ENCODE measurements around the gene TMEM185B. TPM values are rescaled to one million over a fixed set of nuclear protein-coding genes. Genes with fewer than 3 reads are reported as not detected.
A peak's percentile ranks its signal among the peaks of the same experiment; 100 is the strongest.

Gene TMEM185B
- polyA plus RNA-seq, 1 of the 3 experiments (the other 2 are of a cell fraction), result 36.0 TPM

DNA sequence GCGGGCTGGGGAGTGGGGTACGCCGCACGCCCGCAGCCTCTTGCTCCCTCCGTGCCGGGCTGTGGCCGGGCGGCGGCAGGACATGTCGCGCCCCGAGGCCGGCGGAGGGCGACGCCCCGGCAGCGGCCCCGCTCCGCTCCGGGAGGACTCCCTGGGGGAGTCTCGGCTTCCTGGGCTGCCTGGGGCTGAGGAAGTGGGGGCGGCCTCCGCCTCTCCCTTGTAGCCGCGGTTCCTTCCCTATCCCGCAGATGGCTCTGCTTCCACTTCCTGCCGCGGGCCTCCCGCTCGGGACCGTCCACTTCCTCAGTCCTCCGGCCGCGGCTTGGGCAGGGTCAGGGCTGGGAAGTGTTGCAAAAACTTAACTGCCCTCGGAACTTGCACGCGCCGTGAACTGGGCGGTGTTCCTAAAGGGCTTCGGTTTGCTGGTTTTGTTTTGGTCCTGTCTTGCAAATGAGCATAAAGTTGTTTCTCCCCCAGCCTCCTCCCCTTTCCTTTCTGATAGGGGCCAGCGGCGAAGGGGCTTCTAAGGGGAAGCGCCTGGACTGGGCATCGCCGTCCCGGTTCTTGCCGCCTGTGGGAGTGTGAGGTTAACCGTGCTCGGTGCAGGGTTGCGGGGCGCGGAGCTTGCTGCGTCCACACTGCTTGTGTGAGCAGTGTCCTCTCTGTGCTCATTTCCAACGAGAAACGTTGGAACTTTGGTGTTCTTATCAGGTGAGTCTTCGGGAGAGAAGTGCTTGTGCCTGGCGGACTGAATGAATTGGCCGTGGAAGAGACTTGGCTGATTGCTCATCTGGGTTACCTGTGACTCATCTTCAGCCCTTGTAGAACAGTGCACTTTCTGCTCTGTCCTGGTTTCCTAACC, 30.1 kb upstream of the TMEM185B start:
- Histone ChIP-seq H3K79me2 (ENCODE audit: insufficient read depth) (peaks cover 53% of the 10 kb centered on the region), H3K4me1 (ENCODE audit: control insufficient read depth in 1 of 2, insufficient read depth in 2 of 2, low read depth in 1 of 2, low read length in 1 of 2) (peaks cover 14 to 17% of the 10 kb centered on the region in 2 experiments; a peak in 3 of 4 replicates), H3K4me2 (peak overlapping the region; percentile 84), H2AFZ (ENCODE audit: low read depth) (peak overlapping the region; percentile 53; the same call in 1 of the 2 replicates), H3K9ac (peak overlapping the region; percentile 85), H3K27ac (ENCODE audit: low read depth in 2 of 2, low read length in 1 of 2) (peak overlapping the region; percentile 58 to 85), H3K27me3 (ENCODE audit: insufficient read depth) (no peaks in the 10 kb centered on the region), H3K9me2 (no peaks in the 10 kb centered on the region), H3K36me3 (replicated peaks in 1 of 2; ENCODE audit: control insufficient read depth in 1 of 2, insufficient read depth in 2 of 2, low read length in 1 of 2) (no peaks in the 10 kb centered on the region), H3F3A (replicated peaks; ENCODE audit: insufficient read depth) (no peaks in the 10 kb centered on the region), H3K4me3 (ENCODE audit: low read depth in 2 of 2, low read length in 1 of 2) (peak overlapping the region; percentile 71 to 95), H4K20me1 (ENCODE audit: insufficient read depth) (peaks cover 42% of the 10 kb centered on the region), H3K9me3 (no peaks in the 10 kb centered on the region)
- ChIA-PET POLR2A (no interaction called here), CTCF (interaction anchor here (0.9 to 2.3 kb wide), 4 partner anchors 28 to 84 kb away, joined by 3 to 11 read pairs (median 3); no protein-coding TSS in a partner anchor)
- WGBS (ENCODE audit: low lambda C conversion rate), result 3% methylated on average over 33 of the region's 60 CpGs
- DNase-seq, result peak; percentile 88
- TF ChIP-seq, protein P1, sequence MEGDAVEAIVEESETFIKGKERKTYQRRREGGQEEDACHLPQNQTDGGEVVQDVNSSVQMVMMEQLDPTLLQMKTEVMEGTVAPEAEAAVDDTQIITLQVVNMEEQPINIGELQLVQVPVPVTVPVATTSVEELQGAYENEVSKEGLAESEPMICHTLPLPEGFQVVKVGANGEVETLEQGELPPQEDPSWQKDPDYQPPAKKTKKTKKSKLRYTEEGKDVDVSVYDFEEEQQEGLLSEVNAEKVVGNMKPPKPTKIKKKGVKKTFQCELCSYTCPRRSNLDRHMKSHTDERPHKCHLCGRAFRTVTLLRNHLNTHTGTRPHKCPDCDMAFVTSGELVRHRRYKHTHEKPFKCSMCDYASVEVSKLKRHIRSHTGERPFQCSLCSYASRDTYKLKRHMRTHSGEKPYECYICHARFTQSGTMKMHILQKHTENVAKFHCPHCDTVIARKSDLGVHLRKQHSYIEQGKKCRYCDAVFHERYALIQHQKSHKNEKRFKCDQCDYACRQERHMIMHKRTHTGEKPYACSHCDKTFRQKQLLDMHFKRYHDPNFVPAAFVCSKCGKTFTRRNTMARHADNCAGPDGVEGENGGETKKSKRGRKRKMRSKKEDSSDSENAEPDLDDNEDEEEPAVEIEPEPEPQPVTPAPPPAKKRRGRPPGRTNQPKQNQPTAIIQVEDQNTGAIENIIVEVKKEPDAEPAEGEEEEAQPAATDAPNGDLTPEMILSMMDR (IDR thresholded peaks at IDR 0.05), result peak; percentile 48
- TF ChIP-seq, protein P2, sequence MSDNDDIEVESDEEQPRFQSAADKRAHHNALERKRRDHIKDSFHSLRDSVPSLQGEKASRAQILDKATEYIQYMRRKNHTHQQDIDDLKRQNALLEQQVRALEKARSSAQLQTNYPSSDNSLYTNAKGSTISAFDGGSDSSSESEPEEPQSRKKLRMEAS (IDR thresholded peaks at IDR 0.05; ENCODE audit: low read depth), result 0 out of 2 replicates have a peak, but pooled peaks have one; percentile 8
- 0 out of 2 replicates have a peak, but pooled peaks have one; percentile 51 for TF ChIP-seq ELF1 (IDR thresholded peaks at IDR 0.05)
- peak; percentile 32; the same call in 1 of the 2 replicates for TF ChIP-seq RAD21 (IDR thresholded peaks at IDR 0.05; ENCODE audit: low read length)
- no peak for TF ChIP-seq TAF1 (IDR thresholded peaks at IDR 0.05; ENCODE audit: borderline replicate concordance, low read depth, low read length)
- peak; percentile 67 for TF ChIP-seq FOSL2 (IDR thresholded peaks at IDR 0.05; ENCODE audit: borderline replicate concordance, low read depth)
- peak; percentile 35 for TF ChIP-seq SMC3 (IDR thresholded peaks at IDR 0.05; ENCODE audit: low read depth, low read length)
- TF ChIP-seq GABPA (IDR thresholded peaks at IDR 0.05; ENCODE audit: low read depth), result peak; percentile 44; the same call in 1 of the 2 replicates
- TF ChIP-seq FOXM1 (IDR thresholded peaks at IDR 0.05; ENCODE audit: low read depth), result no peak
- TF ChIP-seq MXI1 (IDR thresholded peaks at IDR 0.05; ENCODE audit: low read depth, low read length), result peak; percentile 45; the same call in 1 of the 2 replicates
- TF ChIP-seq YY1 (IDR thresholded peaks at IDR 0.05; ENCODE audit: low read depth), result no peak

DNA sequence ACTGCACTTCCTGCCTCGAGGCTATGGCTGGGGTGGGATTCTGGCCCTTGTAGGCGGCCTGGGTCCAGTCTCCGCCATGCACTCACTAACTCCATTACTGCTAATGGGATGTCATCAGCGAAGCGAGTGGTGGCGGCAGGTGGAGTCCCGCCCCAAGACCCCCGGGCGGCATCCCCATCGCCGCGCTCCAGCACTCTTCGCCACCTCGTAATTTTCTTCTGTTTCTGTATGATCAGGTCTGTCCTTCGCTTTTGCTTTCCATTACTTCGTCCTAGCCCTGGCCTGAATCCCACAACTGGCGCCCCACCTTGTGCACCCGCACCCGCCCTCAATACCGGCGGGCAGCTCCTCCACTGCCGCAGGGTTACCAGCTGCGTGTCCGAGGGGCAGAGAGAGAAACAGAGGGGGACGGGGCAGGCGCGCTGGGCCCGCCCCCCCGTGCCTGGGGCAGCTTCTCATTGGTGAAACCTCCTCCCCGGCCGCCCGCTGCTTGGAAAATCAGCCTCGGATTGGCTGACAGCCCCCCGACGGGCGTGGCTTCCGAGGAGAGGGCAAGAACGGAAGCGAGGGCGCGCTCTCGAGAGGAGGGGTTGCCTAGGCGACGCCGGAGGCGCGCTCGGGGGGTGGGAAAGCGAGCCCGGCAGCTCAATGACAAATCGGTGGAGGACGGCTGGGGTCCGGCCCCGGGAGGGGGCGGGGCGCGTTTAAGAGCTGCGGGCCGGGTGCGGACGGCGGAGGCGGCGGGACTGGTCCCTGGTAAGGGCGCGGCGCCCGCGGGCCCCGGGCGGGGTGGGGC, 29.2 kb upstream of the TMEM185B start, which contains the start of gene RALB:
RALB (plus strand) TSS at position 628 of the 796 bp plus-strand sequence. CDS start 25,813 bp downstream, outside the sequence.
- no peaks in the 10 kb centered on the region for H3F3A ChIP-seq (replicated peaks; ENCODE audit: insufficient read depth)
- H3K9ac ChIP-seq, result peak within 1 kb of the TSS; percentile 85
- ChIA-PET POLR2A (interaction anchor here (0.8 kb wide), 1 partner anchor 61 kb away, joined by 3 read pairs; no protein-coding TSS in a partner anchor), CTCF (interaction anchor here (0.9 to 2.3 kb wide), 5 partner anchors 12 to 83 kb away, joined by 3 to 11 read pairs (median 4); no protein-coding TSS in a partner anchor)
- 2% methylated on average over 27 of the region's 71 CpGs for WGBS (ENCODE audit: low lambda C conversion rate)
- H3K36me3 ChIP-seq (replicated peaks in 1 of 2; ENCODE audit: control insufficient read depth in 1 of 2, insufficient read depth in 2 of 2, low read length in 1 of 2), result no peaks in the 10 kb centered on the region
- H3K27ac ChIP-seq (ENCODE audit: low read depth in 2 of 2, low read length in 1 of 2), result peak within 1 kb of the TSS; percentile 58 to 87
- peak within 1 kb of the TSS; percentile 84 for H3K4me2 ChIP-seq
- H3K9me3 ChIP-seq, result no peaks in the 10 kb centered on the region
- H3K4me3 ChIP-seq (ENCODE audit: low read depth in 2 of 2, low read length in 1 of 2), result peak within 1 kb of the TSS; percentile 71 to 95
- peaks cover 45% of the 10 kb centered on the region for H3K79me2 ChIP-seq (ENCODE audit: insufficient read depth)
- H3K4me1 ChIP-seq (ENCODE audit: control insufficient read depth in 1 of 2, insufficient read depth in 2 of 2, low read depth in 1 of 2, low read length in 1 of 2), result peaks cover 10 to 20% of the 10 kb centered on the region in 2 experiments; a peak in 3 of 4 replicates
- H4K20me1 ChIP-seq (ENCODE audit: insufficient read depth), result peaks cover 37% of the 10 kb centered on the region
- DNase-seq, result peak; percentile 99
- H3K27me3 ChIP-seq (ENCODE audit: insufficient read depth), result no peaks in the 10 kb centered on the region
- H3K9me2 ChIP-seq, result no peaks in the 10 kb centered on the region
- peak within 1 kb of the TSS; percentile 93 for H2AFZ ChIP-seq (ENCODE audit: low read depth)
- TF ChIP-seq SMC3 (IDR thresholded peaks at IDR 0.05; ENCODE audit: low read depth, low read length), result no peak
- no peak for TF ChIP-seq MEF2A (IDR thresholded peaks at IDR 0.05; ENCODE audit: borderline replicate concordance, low read depth)
- TF ChIP-seq MXI1 (IDR thresholded peaks at IDR 0.05; ENCODE audit: low read depth, low read length), result no peak; the same call in 1 of the 2 replicates
- TF ChIP-seq, protein P2 (IDR thresholded peaks at IDR 0.05; ENCODE audit: low read depth), result peak; percentile 47
- TF ChIP-seq, protein P3, sequence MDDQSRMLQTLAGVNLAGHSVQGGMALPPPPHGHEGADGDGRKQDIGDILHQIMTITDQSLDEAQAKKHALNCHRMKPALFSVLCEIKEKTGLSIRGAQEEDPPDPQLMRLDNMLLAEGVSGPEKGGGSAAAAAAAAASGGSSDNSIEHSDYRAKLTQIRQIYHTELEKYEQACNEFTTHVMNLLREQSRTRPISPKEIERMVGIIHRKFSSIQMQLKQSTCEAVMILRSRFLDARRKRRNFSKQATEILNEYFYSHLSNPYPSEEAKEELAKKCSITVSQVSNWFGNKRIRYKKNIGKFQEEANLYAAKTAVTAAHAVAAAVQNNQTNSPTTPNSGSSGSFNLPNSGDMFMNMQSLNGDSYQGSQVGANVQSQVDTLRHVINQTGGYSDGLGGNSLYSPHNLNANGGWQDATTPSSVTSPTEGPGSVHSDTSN (IDR thresholded peaks at IDR 0.05), result peak; percentile 29; the same call in 1 of the 2 replicates
- no peak for TF ChIP-seq CHD2 (IDR thresholded peaks at IDR 0.05; ENCODE audit: low read length, partially characterized antibody)
- TF ChIP-seq POLR2AphosphoS5 (IDR thresholded peaks at IDR 0.05; ENCODE audit: low read depth, low read length), result peak; percentile 62
- TF ChIP-seq RXRA (IDR thresholded peaks at IDR 0.05; ENCODE audit: borderline replicate concordance, low read depth), result no peak
- 0 out of 2 replicates have a peak, but pooled peaks have one; percentile 18 for TF ChIP-seq FOXJ3 (CRISPR knock-in tag; IDR thresholded peaks at IDR 0.05)
- TF ChIP-seq, protein P4, sequence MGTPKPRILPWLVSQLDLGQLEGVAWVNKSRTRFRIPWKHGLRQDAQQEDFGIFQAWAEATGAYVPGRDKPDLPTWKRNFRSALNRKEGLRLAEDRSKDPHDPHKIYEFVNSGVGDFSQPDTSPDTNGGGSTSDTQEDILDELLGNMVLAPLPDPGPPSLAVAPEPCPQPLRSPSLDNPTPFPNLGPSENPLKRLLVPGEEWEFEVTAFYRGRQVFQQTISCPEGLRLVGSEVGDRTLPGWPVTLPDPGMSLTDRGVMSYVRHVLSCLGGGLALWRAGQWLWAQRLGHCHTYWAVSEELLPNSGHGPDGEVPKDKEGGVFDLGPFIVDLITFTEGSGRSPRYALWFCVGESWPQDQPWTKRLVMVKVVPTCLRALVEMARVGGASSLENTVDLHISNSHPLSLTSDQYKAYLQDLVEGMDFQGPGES (IDR thresholded peaks at IDR 0.05; ENCODE audit: low read depth, low read length), result peak; percentile 36
- peak; percentile 37; the same call in 1 of the 2 replicates for TF ChIP-seq TAF1 (IDR thresholded peaks at IDR 0.05; ENCODE audit: borderline replicate concordance, low read depth, low read length)
